GM21360 (cell line): Measurements from ENCODE around the gene FXN.
"Not testable (repeated sequence)": the region's sequence is repeated elsewhere in the genome, so short reads cannot be mapped to it uniquely, and the experiment has no call there.

Experiments used
- ATAC-seq: cut with Tn5 transposase; IDR thresholded peaks from one replicate; pipeline ENCODE4 v1.9.1; 2021; ENCODE audit warnings: mild to moderate bottlenecking, moderate library complexity; ENCODE audit not compliant: unreplicated experiment

Gene FXN

GRCh38 chr9:69065660-69066059 is 30.1 kb downstream of the FXN start:
- no peak for ATAC-seq

- no peak for ATAC-seq
Observed at GRCh38 chr9:69066955-69067354, 31.4 kb downstream of the FXN start.

DNA sequence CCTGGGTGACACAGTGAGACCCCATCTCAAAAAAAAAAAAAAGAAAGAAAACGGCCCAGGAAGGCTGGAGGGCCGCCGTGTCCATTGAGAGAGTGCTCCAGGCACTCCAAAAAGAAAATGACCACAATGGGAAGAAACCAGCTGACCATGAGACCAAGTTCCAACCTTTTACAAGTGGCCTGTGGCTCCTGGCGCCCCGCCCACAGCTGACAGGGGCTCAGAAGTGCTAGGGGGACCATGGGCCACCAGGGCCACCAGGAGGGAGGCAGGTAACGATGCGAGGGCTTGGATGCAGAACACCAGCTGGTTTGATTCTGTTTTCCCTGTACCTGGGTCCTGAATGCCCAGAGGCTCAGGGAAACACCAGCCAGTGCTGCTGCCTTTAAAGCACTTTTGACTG is 34.6 kb downstream of the FXN start:
- ATAC-seq = no peak

GRCh38 chr9:69071059-69071458 is 35.5 kb downstream of the FXN start:
- ATAC-seq = no peak

DNA sequence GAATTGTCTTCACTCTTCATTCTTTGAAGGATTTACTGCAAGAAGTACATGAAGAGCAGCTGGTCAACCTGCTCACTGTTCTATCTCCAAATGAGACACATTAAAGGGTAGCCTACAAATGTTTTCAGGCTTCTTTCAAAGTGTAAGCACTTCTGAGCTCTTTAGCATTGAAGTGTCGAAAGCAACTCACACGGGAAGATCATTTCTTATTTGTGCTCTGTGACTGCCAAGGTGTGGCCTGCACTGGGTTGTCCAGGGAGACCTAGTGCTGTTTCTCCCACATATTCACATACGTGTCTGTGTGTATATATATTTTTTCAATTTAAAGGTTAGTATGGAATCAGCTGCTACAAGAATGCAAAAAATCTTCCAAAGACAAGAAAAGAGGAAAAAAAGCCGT is 37.6 kb downstream of the FXN start:
- no peak for ATAC-seq

DNA sequence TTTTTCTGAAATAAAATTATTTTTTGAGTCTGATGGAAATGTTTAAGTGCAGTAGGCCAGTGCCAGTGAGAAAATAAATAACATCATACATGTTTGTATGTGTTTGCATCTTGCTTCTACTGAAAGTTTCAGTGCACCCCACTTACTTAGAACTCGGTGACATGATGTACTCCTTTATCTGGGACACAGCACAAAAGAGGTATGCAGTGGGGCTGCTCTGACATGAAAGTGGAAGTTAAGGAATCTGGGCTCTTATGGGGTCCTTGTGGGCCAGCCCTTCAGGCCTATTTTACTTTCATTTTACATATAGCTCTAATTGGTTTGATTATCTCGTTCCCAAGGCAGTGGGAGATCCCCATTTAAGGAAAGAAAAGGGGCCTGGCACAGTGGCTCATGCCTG is 39.2 kb downstream of the FXN start:
- ATAC-seq = no peak

DNA sequence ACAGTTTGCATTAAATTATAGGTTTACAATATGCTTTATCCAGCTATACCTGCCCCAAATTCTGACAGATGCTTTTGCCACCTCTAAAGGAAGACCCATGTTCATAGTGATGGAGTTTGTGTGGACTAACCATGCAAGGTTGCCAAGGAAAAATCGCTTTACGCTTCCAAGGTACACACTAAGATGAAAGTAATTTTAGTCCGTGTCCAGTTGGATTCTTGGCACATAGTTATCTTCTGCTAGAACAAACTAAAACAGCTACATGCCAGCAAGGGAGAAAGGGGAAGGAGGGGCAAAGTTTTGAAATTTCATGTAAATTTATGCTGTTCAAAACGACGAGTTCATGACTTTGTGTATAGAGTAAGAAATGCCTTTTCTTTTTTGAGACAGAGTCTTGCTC is 41.0 kb downstream of the FXN start:
- ATAC-seq = no peak

DNA sequence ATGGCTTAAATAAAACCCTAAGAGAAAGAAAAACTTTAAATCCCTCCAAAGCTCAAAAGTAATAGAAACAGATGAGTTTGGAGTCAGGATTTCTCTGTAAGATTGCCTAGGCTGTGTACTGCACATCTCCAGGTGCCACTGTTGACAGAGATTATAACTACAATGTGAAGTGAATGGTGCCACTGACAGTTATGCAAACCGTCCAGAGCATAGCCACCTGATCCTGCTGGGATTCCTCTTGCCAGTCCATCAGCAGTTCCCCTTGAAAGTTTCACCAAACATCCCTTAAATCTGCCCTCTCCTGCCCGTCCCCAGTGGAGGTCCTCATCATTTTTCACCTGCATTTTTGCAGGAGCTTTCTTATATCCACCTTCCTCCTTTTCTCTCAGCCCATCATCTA is 42.5 kb downstream of the FXN start:
- ATAC-seq = no peak

DNA sequence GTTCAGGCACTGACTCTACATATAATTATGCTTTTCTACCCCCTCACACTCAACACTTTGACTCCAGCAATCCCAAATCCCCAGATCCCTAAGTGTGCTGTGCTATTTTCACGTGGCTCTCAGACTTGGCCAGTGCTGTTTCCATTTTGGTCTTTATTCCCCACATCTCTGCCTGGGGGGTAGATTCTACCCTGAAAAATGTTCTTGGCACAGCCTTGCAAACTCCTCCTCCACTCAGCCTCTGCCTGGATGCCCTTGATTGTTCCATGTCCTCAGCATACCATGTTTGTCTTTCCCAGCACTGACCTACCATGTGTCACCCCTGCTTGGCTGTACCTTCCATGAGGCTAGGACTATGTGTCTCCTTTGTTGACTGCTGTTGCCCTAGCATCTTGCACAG is 43.0 kb downstream of the FXN start:
- no peak for ATAC-seq

DNA sequence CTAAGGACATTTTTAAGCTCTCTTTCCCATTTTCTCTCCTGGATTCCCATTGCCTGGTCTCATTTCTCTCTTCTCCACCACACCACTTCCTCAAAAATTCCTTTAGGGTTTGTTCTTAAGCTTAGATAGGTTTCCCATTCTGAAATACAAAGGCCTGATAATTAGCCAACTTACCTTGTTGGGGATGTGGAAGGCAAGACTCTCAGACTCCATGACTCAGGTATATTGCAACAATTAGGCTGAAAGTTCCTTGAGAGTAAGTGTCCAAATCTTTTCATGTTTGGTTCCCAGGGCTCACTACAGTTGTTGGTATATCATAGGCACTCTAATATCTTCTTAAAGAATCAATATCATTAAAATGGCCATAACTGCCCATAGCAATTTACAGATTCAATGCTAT is 43.6 kb downstream of the FXN start:
- ATAC-seq = no peak

DNA sequence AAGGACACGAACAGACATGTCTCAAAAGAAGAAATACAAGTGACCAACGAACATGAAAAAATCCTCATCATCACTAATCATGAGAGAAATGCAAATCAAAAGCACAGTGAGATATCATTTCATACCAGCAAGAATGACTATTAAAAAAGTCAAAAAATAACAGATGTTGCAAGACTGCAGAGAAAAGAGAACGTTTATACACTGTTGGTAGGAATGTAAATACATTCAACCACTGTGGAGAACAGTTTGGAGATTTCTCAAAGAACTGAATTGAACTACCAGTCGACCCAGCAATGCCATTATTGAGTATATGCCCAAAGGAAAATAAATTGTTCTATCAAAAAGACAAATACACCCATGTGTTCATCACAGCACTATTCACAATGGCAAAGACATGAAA is 45.7 kb downstream of the FXN start:
- no peak for ATAC-seq

GRCh38 chr9:69083321-69083720 is 47.8 kb downstream of the FXN start:
- ATAC-seq = no peak

DNA sequence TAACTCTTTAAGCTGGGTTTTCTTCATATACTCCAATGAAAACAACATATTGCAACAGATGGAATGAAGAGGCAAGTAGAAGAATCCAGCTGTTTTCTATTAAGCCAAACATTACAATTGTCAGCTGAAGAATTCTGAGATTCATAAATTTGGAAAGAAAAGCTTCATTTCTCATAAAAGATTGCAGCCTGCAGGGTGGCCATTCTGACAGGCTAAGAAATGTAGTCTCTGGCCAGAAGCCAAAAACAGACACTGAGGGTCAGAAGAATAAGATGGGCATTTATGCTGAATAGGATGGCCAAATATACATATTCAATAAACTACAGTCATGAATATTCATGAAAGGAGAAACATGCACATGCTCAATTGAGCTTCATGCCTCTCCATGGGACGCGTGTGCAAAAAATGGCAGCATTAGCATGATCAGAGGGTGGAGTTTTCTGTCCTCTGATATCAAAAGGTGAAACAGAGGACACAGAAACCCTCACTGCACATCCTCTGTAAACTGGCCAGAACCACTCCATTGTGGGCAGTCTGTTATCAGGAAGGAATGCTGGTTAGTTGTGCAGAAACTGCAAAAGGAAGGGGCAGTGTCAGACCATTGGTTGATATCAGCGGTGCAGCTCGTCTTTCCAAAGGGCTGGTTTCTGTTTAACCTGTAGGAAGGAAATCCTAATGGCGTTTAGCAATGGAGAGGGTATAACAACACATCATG is 50.2 kb downstream of the FXN start:
- ATAC-seq = no peak

- no peak for ATAC-seq
Observed at GRCh38 chr9:69086312-69086711, 50.8 kb downstream of the FXN start.

- ATAC-seq = no peak
Observed at GRCh38 chr9:69086769-69087168, 51.2 kb downstream of the FXN start.

DNA sequence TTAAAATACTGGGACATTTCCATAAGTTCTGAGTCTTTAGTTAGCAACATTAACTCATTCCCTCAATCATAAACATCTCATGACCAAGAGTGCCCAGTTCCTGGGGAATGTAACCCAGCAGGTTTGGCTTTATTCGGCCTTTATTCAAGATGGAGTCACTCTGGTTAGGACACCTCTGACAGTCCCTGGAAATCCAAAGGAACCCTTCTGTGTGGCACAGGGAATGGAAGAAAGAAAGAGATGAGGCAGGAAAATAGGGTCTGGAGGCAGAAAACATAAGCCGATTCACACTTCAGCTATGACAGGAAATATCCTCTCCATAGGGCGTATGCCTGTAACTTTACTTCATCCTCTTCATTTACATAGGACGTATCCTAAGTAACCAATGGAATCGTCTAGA is 53.5 kb downstream of the FXN start:
- ATAC-seq = no peak

DNA sequence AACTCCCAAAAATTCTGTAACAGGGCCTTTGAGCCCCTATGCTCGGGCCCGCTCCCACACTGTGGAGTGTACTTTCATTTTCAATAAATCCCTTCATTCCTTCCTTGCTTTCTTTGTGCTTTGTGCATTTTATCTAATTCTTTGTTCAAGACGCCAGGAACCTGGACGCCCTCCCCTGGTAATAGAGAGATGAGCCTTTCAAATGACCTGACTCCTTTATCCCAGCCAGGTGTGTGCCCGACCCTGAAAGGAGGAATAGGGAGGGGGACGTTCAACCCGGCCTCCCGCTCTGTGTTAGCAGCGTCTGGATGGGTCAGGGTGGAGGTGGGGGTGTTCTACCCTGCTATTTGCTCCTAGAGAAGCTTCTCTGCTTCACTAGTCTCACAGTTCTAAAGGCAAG is 53.9 kb downstream of the FXN start:
- no peak for ATAC-seq

DNA sequence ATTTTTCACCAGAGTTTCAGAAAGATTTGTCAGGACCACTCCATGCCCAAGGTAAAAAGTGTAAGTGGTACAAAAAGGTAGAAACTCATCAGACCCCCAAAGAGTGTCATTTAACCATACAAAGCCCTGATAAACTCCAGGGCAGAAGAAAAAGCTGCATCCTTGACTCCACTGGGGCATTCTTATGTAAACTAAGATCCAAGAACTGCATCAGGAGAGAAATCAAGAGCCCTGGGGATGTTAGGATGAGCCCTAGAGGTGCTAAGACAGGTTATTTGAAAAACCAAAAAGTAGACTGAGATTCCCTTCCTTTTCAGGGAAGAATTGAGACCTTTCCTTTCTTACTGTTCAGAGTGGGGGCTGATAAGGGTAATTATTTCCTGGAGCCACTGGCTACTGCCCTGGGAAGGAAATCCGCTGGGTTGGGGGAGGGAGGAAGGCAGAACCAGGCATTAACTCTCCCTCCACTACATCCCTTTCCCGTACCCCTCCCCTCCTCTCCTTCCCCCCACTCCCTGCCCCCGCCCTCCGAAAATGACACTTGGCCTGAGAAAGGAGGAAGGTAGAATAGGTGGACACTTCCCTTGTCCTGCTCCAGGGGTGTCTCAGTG is 54.7 kb downstream of the FXN start:
- no peak for ATAC-seq

DNA sequence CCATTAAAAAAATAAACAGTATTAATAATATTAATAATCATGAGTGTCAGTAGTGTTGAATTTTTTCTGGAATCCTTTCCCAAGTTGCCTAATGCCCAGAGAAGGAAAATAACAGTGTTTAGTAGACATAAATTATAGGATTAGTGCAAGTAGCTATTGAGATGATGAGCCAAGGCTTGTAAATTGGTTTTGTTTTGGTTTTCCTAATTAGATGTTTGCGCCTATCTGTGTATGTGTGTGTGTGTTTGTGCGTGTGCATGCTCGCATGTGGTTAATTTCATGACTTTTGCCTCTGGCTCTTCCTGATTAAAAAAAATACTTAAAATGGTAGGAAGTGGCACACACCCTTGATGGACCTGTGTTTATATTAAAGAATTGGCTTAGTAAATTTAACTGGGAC is 55.4 kb downstream of the FXN start:
- no peak for ATAC-seq

DNA sequence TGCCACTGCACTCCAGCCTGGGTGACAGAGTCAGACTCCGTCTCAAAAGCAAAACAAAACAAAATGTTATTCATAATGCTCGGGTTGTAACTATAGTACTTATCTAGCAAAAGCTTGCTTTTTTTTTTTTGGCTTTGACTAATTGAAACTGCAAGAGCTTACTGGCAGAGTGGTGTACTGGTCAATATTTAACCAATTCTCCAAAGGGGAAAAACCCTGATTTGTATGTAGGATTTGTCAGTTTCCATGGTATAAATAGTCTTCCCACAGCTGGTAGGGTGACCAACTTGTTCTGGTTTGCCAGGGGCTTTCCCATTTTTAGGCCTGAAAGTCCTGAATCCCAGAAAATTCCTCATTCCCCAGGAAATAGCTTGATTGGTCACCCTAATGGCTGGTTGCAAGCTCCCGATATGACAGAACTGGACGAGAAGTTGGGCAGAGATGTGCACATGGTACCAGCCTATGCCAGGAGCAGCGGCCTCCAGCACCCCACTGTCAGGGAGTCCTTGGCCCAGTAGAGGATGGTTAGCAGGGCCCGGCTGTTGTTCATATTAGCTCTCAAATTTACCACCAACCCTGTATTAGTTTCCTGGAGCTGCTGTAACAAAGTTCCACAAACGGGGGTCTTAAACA is 58.0 kb downstream of the FXN start:
- no peak for ATAC-seq

- not testable (repeated sequence) for ATAC-seq
Observed at GRCh38 chr9:69094361-69095135, 59.0 kb downstream of the FXN start.

DNA sequence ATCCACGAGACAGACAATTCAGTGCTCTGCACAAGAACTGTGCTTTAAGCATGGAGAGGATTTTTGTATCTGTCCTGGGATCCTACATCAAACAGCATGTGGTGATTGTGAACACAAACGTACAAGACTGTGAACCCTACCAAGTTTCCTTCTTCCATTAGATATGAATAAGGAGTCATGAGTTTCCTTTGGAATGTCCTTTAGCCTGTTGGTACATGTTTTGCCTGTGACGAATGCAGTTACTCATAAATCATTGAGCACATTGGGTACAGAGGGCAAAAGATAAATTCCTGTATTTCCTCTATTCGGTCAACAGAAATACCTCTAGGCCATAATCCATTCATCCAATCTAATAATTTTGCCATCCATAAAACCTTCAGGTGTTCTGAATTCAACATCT is 61.5 kb downstream of the FXN start:
- ATAC-seq = no peak
